RWPE1 (cell line): ENCODE results near the gene KHDRBS1.

ENCODE experiments used
- CTCF ChIA-PET: fragments of 350-600 bp; sonication (Branson Sonifier 250); formaldehyde crosslinking; extraction: SDS; loops from one replicate; lab custom pipeline; 2021; lab: Yijun Ruan, JAX
- POLR2A ChIA-PET: fragments of 400-600 bp; formaldehyde crosslinking; extraction: SDS; loops from one replicate; lab custom pipeline; 2020; ENCODE audit warnings: antibody characterized with exemption; ENCODE audit not compliant: low non-redundant PET; lab: Yijun Ruan, JAX
- DNase-seq: peaks from one replicate; pipeline ENCODE4 v3.0.0; 2012; ENCODE audit warnings: low spot score
- H3K27ac ChIP-seq: fragments of 450-650 bp; 2 replicates; pipeline ENCODE4 v1.5.1; 2017
- TF ChIP-seq, protein P1 (sequence below): fragments of 450-650 bp; conservative IDR thresholded peaks from 2 replicates; pipeline ENCODE4 v1.5.1; 2017; ENCODE audit warnings: low read depth, mild to moderate bottlenecking

Gene KHDRBS1

DNA sequence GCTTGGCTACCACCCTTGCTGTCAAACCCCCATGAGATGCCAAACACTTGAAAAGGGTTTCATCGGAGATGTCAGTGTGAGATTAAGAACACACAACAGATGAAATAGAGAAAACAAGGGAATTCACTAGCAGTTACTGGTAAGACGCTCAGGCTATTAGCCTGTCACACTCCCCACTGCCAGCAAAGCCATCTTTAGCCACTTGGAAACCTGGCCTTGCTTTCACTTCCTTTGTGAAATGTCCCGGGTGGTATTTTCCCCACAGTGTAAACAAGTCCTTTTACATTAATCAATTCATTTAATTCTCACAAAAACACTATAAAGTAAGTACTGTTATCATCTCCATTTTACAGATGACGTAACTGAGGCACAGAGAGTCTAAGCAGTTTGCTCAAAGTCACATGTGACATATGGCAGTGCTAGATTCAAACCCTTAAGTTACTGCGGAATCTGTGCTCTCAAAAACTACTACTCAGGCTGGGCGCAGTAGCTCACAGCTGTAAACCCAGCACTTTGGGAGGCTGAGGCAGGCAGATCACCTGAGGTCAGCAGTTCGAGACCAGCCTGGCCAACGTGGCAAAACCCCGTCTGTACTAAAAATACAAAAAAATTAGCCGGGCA, 32.7 kb upstream of the KHDRBS1 start:
- ChIA-PET CTCF (no interaction called here), POLR2A (no interaction called here)
- DNase-seq, result no peak
- no peak overlapping the region for H3K27ac ChIP-seq
- TF ChIP-seq, protein P1, sequence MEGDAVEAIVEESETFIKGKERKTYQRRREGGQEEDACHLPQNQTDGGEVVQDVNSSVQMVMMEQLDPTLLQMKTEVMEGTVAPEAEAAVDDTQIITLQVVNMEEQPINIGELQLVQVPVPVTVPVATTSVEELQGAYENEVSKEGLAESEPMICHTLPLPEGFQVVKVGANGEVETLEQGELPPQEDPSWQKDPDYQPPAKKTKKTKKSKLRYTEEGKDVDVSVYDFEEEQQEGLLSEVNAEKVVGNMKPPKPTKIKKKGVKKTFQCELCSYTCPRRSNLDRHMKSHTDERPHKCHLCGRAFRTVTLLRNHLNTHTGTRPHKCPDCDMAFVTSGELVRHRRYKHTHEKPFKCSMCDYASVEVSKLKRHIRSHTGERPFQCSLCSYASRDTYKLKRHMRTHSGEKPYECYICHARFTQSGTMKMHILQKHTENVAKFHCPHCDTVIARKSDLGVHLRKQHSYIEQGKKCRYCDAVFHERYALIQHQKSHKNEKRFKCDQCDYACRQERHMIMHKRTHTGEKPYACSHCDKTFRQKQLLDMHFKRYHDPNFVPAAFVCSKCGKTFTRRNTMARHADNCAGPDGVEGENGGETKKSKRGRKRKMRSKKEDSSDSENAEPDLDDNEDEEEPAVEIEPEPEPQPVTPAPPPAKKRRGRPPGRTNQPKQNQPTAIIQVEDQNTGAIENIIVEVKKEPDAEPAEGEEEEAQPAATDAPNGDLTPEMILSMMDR, result no peak

DNA sequence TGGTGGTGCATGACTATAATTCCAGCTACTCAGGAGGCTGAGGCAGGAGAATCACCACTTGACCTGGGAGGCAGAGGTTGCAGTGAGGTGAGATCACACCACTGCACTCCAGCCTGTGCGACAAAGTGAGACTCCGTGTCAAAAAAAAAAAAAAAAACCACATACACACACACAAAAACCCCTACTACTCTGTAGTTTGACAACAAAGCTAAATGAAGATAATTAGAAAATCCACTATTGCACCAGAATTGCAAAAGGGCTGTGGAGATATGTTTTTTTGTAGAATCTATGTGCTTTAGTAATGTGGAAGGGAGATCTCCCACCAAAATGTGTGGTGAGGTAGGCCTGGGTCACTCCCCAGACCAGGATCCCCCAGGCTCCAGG, 32.2 kb upstream of the KHDRBS1 start:
- no peak overlapping the region for H3K27ac ChIP-seq
- ChIA-PET POLR2A (no interaction called here), CTCF (no interaction called here)

DNA sequence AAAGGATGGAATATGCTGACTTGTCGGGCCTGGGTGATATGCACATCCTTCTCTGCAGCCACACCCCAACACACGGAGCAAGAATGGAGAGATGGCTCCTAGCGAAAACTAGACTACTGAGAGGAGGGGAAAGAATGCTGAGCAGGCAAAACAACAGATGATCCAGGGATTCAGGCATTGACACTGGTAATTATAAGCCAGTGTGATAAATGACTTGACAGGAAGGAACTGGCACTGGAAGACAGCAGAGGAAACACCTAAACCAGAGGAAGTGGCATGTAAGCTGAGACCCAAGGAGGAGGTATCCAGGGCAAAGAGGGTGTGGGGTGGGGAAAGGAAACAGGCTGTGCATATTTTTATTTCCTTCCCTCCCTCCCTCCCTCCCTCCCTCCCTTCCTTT, 31.7 kb upstream of the KHDRBS1 start:
- TF ChIP-seq, protein P1, result no peak
- no peak for DNase-seq
- no peak overlapping the region for H3K27ac ChIP-seq
- ChIA-PET CTCF (no interaction called here), POLR2A (no interaction called here)

More for the DNA sequence above, 32.2 kb upstream of the KHDRBS1 start:
- DNase-seq, result no peak
- TF ChIP-seq, protein P1, result no peak

DNA sequence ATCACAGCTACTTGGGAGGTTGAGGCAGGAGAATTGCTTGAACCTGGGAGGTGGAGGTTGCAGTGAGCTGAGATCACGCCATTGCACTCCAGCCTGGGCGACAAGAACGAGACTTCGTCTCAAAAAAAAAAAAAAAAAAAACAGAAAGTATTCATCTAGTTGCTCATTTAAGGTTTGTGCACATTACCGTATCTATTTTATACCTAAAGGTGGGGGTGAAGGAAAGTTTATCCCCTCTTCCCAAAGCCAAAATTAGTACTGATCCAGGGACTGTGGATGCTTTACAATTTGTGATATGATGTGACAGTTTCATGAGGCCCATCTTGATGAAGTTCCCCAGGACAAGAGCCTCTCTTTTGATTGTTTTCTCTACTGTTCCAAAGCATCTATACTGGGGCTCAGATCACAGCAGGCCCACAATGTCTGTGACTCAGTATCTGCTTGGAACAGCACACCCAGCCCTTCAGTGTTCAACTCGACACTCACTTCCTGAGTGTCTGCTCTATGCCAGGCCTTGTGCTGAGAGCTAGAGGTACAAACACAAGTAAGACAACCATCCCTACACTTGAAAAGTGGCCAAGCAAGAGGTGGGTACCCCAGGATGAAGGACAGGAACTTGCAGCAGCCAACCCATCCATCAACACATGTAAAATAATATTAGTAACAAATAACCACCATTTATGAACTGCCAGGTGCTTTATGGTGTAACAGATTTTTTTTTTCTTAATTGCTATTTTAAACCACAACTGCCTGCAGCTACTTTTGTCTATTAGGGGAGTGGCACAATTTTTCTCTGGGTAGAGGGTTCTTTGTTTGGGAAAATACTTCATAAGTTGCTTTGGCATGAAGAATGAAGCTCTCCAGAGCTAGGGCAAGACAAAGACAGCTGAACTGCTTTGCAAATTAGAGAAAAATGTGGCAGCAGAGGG, 29.0 kb upstream of the KHDRBS1 start:
- no peak for DNase-seq
- ChIA-PET POLR2A (no interaction called here), CTCF (interaction anchor here (0.6 to 0.9 kb wide), 2 partner anchors 14 to 280 kb away, joined by 3 to 4 read pairs; no protein-coding TSS in a partner anchor)
- no peak overlapping the region for H3K27ac ChIP-seq
- TF ChIP-seq, protein P1, result no peak

DNA sequence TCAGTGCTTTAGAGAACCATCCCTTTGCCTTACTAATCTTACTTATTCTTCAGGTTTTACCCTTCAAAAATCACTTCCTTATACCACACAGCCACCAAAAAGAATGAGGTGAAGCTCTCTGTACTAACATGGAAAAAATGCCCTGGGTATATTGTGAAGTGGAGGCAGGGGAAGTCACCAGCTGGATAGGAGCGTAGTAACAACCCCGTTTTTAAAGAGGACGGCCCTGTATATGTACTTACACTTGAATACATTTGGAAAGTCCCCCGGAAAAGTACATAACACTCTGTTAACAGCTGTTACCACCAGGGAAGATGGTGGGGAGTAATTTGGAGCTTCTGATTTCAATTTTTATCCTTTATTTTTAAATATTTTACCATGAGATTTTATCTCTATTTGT, 28.2 kb upstream of the KHDRBS1 start:
- H3K27ac ChIP-seq, result no peak overlapping the region
- ChIA-PET CTCF (interaction anchor here (0.7 to 0.9 kb wide), 2 partner anchors 9 to 13 kb away, joined by 3 read pairs; no protein-coding TSS in a partner anchor), POLR2A (no interaction called here)
- TF ChIP-seq, protein P1, result no peak
- DNase-seq, result no peak

DNA sequence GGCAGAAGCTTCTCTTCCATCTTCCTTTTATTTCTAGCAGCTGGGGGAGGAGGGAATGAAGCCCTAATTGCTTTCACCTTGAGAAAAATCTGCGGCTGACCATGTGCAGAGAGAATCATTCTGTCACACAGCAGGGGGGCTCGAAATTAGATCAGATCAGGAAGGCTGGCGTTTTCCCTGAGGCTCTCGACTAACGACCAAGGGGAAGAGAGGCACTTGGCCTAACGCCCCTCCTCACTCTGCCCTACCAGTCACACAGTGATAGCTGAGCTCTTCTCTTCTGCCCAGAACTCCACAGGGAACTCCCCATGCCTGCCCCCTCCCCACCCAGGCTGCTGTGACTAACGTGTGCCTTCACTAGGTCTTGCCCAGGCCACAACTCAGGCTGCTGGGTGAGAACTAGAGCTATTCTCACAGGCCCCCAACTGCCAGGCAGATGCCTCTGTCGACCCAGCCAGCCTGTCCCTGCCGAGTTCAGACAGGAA, 26.5 kb upstream of the KHDRBS1 start:
- H3K27ac ChIP-seq, result no peak overlapping the region
- ChIA-PET CTCF (interaction anchor here (0.7 kb wide), 1 partner anchor 14 kb away, joined by 3 read pairs; no protein-coding TSS in a partner anchor), POLR2A (no interaction called here)
- no peak for DNase-seq
- TF ChIP-seq, protein P1, result no peak
